H1 (cell line): Measurements from ENCODE around the gene NCCRP1. TPM values are rescaled to one million over a fixed set of nuclear protein-coding genes. Genes with fewer than 3 reads are reported as not detected.

Experiments used
- CTCF ChIA-PET: fragments of 300-600 bp; sonication (Branson Sonifier 250); formaldehyde crosslinking; loops from one replicate; lab custom pipeline; 2021; ENCODE audit not compliant: partially characterized antibody; lab: Charles Lee
- POLR2A ChIA-PET: fragments of 300-600 bp; sonication (Branson Sonifier 250); formaldehyde crosslinking; loops from one replicate; lab custom pipeline; 2021; ENCODE audit warnings: inconsistent platforms; ENCODE audit not compliant: partially characterized antibody; lab: Charles Lee
- DNase-seq, 2 experiments: peaks; one replicate each; pipeline versions ENCODE4 v3.0.0 to v3.0.0-alpha.2; 2010 to 2022; ENCODE audit warnings: low spot score in 2 of 2, low read depth in 1 of 2, mixed read lengths in 1 of 2
- FAIRE-seq: peaks from 2 replicates; lab custom pipeline; 2011; peaks lifted over from hg19 to GRCh38; lab: Jason Lieb, UNC
- H2AFZ ChIP-seq: 2 replicates; pipeline ENCODE4 v1.8.1; 2012; ENCODE audit warnings: low read length, inconsistent platforms
- H2AK5ac ChIP-seq: 2 replicates; pipeline ENCODE4 v1.6.1; 2013; ENCODE audit warnings: low read depth, low read length
- H2BK120ac ChIP-seq: replicated peaks from 2 replicates; pipeline ENCODE3; 2013; ENCODE audit warnings: low read depth, low read length, inconsistent platforms
- H2BK12ac ChIP-seq: 2 replicates; pipeline ENCODE4 v1.6.1; 2013; ENCODE audit warnings: low read depth, low read length
- H2BK15ac ChIP-seq: 2 replicates; pipeline ENCODE4 v1.6.1; 2013; ENCODE audit warnings: low read length
- H2BK20ac ChIP-seq: 2 replicates; pipeline ENCODE4 v1.6.1; 2013; ENCODE audit warnings: low read length
- H2BK5ac ChIP-seq: 2 replicates; pipeline ENCODE4 v1.6.1; 2013; ENCODE audit warnings: low read depth, low read length
- H3K14ac ChIP-seq: 2 replicates; pipeline ENCODE4 v1.6.1; 2013; ENCODE audit warnings: inconsistent platforms; ENCODE audit not compliant: insufficient read length
- H3K18ac ChIP-seq: 2 replicates; pipeline ENCODE4 v1.6.1; 2013; ENCODE audit warnings: low read length; ENCODE audit errors: extremely low read depth
- H3K23ac ChIP-seq: 2 replicates; pipeline ENCODE4 v1.6.1; 2013; ENCODE audit warnings: inconsistent platforms; ENCODE audit not compliant: insufficient read length
- H3K23me2 ChIP-seq: 2 replicates; pipeline ENCODE4 v1.6.1; 2013; ENCODE audit warnings: low read depth, low read length
- H3K27ac ChIP-seq: 2 replicates; pipeline ENCODE4 v1.6.1; 2011; ENCODE audit warnings: low read depth, low read length, inconsistent platforms
- H3K27me3 ChIP-seq, 4 experiments: replicated peaks in 1 of 4; 1 replicate in 1 of 4; 2 replicates in 3 of 4; pipeline versions ENCODE4 v1.6.1 to v1.8.1; 2011 to 2013; ENCODE audit warnings: low read length in 3 of 4, mild to moderate bottlenecking in 3 of 4, inconsistent platforms in 2 of 4, mixed read lengths in 2 of 4, moderate library complexity in 1 of 4; ENCODE audit not compliant: control insufficient read depth in 3 of 4, insufficient read depth in 3 of 4; ENCODE audit errors: extremely low read depth in 1 of 4
- H3K36me3 ChIP-seq, 4 experiments: 2 replicates each; pipeline versions ENCODE4 v1.6.1 to v1.8.1; 2011 to 2013; ENCODE audit warnings: mild to moderate bottlenecking in 4 of 4, low read length in 3 of 4, moderate library complexity in 2 of 4, control low read depth in 1 of 4, inconsistent platforms in 1 of 4; ENCODE audit not compliant: insufficient read depth in 4 of 4, control insufficient read depth in 2 of 4
- H3K4ac ChIP-seq: replicated peaks from 2 replicates; pipeline ENCODE3; 2013; ENCODE audit warnings: low read length, low read depth, mixed read lengths, inconsistent platforms; ENCODE audit not compliant: insufficient read length
- H3K4me1 ChIP-seq, 4 experiments: replicated peaks in 1 of 4; 1 replicate in 1 of 4; 2 replicates in 3 of 4; pipeline versions ENCODE4 v1.6.1 to v1.8.1; 2011 to 2013; ENCODE audit warnings: low read length in 3 of 4, inconsistent platforms in 2 of 4, mixed read lengths in 1 of 4; ENCODE audit not compliant: insufficient read depth in 4 of 4, control insufficient read depth in 3 of 4
- H3K4me2 ChIP-seq, 2 experiments: 2 replicates each; pipeline versions ENCODE4 v1.6.1 to v1.8.1; 2011 to 2013; ENCODE audit warnings: low read depth in 2 of 2, low read length in 2 of 2, control low read depth in 1 of 2, inconsistent platforms in 1 of 2, mild to moderate bottlenecking in 1 of 2; ENCODE audit not compliant: insufficient read depth in 1 of 2
- H3K4me3 ChIP-seq, 4 experiments: fragments of 200-600, 300-600 bp in 1 of 4; sonication (generic), shearing (Covaris generic), sonication (Bioruptor Twin) in 1 of 4; 2 replicates each; pipeline versions ENCODE4 v1.5.1 to v1.8.1; 2011 to 2016; ENCODE audit warnings: low read length in 4 of 4, low read depth in 3 of 4, control low read depth in 2 of 4, inconsistent platforms in 2 of 4, mild to moderate bottlenecking in 2 of 4, mixed read lengths in 1 of 4, moderate library complexity in 1 of 4; ENCODE audit not compliant: insufficient read depth in 2 of 4; ENCODE audit errors: extremely low read depth in 1 of 4
- H3K56ac ChIP-seq: replicated peaks from 2 replicates; pipeline ENCODE3; 2013; ENCODE audit warnings: low read depth, mild to moderate bottlenecking, mixed read lengths, low read length, inconsistent platforms; ENCODE audit not compliant: insufficient read length
- H3K79me1 ChIP-seq: 2 replicates; pipeline ENCODE4 v1.6.1; 2013; ENCODE audit warnings: low read depth, low read length, control low read depth
- H3K79me2 ChIP-seq, 2 experiments: 2 replicates each; pipeline versions ENCODE4 v1.6.1 to v1.8.1; 2012 to 2013; ENCODE audit warnings: low read length in 2 of 2, mild to moderate bottlenecking in 2 of 2, inconsistent platforms in 1 of 2; ENCODE audit not compliant: insufficient read depth in 2 of 2, control insufficient read depth in 1 of 2
- H3K9ac ChIP-seq, 4 experiments: replicated peaks in 1 of 4; 1 replicate in 1 of 4; 2 replicates in 3 of 4; pipeline versions ENCODE4 v1.6.1 to v1.8.1; 2011 to 2013; ENCODE audit warnings: low read depth in 3 of 4, low read length in 3 of 4, control low read depth in 2 of 4, mild to moderate bottlenecking in 2 of 4, moderate library complexity in 2 of 4, inconsistent platforms in 1 of 4; ENCODE audit errors: extremely low read depth in 1 of 4
- H3K9me3 ChIP-seq, 2 experiments: 2 replicates each; pipeline versions ENCODE4 v1.6.1 to v1.8.1; 2012 to 2013; ENCODE audit warnings: mild to moderate bottlenecking in 2 of 2, moderate library complexity in 2 of 2, control low read depth in 1 of 2, inconsistent platforms in 1 of 2, low read depth in 1 of 2, low read length in 1 of 2, mixed read lengths in 1 of 2; ENCODE audit not compliant: insufficient read depth in 2 of 2
- H4K20me1 ChIP-seq, 2 experiments: replicated peaks in 1 of 2; 2 replicates each; pipeline versions ENCODE3 to v1.8.1; 2011 to 2013; ENCODE audit warnings: inconsistent platforms in 2 of 2, low read length in 2 of 2, mild to moderate bottlenecking in 1 of 2; ENCODE audit not compliant: insufficient read depth in 2 of 2, control insufficient read depth in 1 of 2
- H4K5ac ChIP-seq: 2 replicates; pipeline ENCODE4 v1.6.1; 2013; ENCODE audit warnings: low read length, low read depth, mixed read lengths, inconsistent platforms; ENCODE audit not compliant: insufficient read length
- H4K8ac ChIP-seq: 2 replicates; pipeline ENCODE4 v1.8.0; 2013; ENCODE audit warnings: mild to moderate bottlenecking, moderate library complexity, low read length, inconsistent platforms; ENCODE audit not compliant: insufficient read depth; ENCODE audit errors: extremely low read depth
- H4K91ac ChIP-seq: replicated peaks from 2 replicates; pipeline ENCODE3; 2013; ENCODE audit warnings: low read length, mixed read lengths, inconsistent platforms; ENCODE audit not compliant: insufficient read length
- CREB1 ChIP-seq: IDR thresholded peaks from 2 replicates; pipeline ENCODE4 v1.6.1; 2012; ENCODE audit warnings: inconsistent platforms
- CTBP2 ChIP-seq: IDR thresholded peaks from 2 replicates; pipeline ENCODE4 v1.7.0; 2011; ENCODE audit warnings: borderline replicate concordance, mild to moderate bottlenecking, moderate library complexity, mixed read lengths, low read length; ENCODE audit not compliant: insufficient read depth, insufficient read length
- KDM1A ChIP-seq: fragments of 200-600, 300-600 bp; sonication (generic); IDR thresholded peaks from 2 replicates; pipeline ENCODE4 v1.7.1; 2016; ENCODE audit warnings: mild to moderate bottlenecking, low read length, borderline replicate concordance
- RAD21 ChIP-seq, 2 experiments: IDR thresholded peaks in 1 of 2; conservative IDR thresholded peaks in 1 of 2; 2 replicates each; pipeline ENCODE4 v1.6.1; 2011; ENCODE audit warnings: low read depth in 2 of 2, low read length in 2 of 2, improper control_type of control experiment in 1 of 2, inconsistent platforms in 1 of 2, mild to moderate bottlenecking in 1 of 2, moderate library complexity in 1 of 2
- TCF12 ChIP-seq: IDR thresholded peaks from 2 replicates; pipeline ENCODE4 v1.6.1; 2011; ENCODE audit warnings: low read depth, mild to moderate bottlenecking, low read length
- WGBS, 2 experiments: shearing (Covaris generic) in 1 of 2; methylation state at CpG; one replicate each; pipeline versions ENCODE4 v1.1.6 to v1.1.7; 2013 to 2015; ENCODE audit warnings: low lambda C conversion rate in 2 of 2, mixed read lengths in 2 of 2, inconsistent platforms in 1 of 2, low coverage in 1 of 2, missing lambda C conversion rate in 1 of 2; ENCODE audit not compliant: insufficient replicate concordance in 2 of 2, insufficient coverage in 1 of 2, insufficient read length in 1 of 2; ENCODE audit errors: extremely low coverage in 1 of 2, missing lambda C conversion rate in 1 of 2; 5-methylcytosine and 5-hydroxymethylcytosine counted together
- polyA plus RNA-seq, 7 experiments: library from polyadenylated mRNA; depleted of rRNA in 3 of 7; stranded (reverse) in 5 of 7; unstranded in 2 of 7; fragments of >200 nt in 5 of 7; fragments of 200-250 nt in 2 of 7; gene quantifications; 1 replicate in 5 of 7; 2 replicates in 1 of 7; 4 replicates in 1 of 7; pipeline versions ENCODE4 v1.2.1 to v1.2.3, GENCODE V29; 2011 to 2013; ENCODE audit warnings: missing spikeins in 2 of 7, mixed read lengths in 2 of 7
- total RNA-seq: library from RNA; stranded (reverse); fragmentation: NEBNext Ultra II Directional; extraction: Animal tissue kit (Norgen Biotek cat#: 25700); gene quantifications from 2 replicates; pipeline ENCODE4 v1.2.1, GENCODE V29; 2021

The NCCRP1 gene
- total and polyA plus RNA-seq, 2 of the 8 experiments (the other 6 are each of a cell fraction or from before 2014, with no cell fraction given): 2.8 to 7.9 TPM

DNA sequence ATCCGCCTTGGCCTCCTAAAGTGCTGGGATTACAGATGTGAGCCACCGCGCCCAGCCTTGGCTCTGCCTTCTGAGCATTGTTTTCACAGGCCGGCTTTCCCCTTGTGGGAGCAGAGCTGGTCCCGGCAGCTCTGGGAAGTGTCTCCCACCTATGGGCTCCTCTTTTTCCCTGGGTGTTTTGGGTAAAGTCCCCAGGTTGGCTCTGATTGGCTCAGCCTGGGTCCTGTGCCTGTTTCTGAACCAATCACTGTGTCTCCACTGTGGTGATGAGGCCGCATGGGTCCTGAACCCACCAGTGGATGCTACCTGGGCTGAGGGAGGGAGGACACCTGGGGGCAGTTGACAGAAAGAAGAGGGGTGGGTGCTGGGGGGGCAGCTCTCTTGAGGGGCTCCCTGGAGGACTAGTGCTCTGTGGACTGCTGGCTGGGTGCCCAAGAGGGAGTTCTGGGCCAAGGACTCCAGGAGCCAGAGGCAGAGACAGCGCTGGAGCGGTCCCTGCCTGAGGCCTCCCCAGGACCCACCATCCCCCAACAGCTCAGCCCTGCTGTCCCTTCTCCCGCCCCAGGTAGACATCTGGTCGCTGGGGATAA lies 19.6 kb upstream of the NCCRP1 start:
- Histone ChIP-seq H3K23ac (no peak overlapping the region), H2BK20ac (no peak overlapping the region), H2BK12ac (no peak overlapping the region), H4K20me1 (peaks cover 0 to 2% of the 10 kb centered on the region in 2 experiments), H3K18ac (no peak overlapping the region), H3K4ac (no peak overlapping the region), H3K14ac (no peak overlapping the region), H2AFZ (no peak overlapping the region)
- DNase-seq: no peak
- no peak for TF ChIP-seq CREB1
- TF ChIP-seq TCF12: no peak
- no peak for TF ChIP-seq RAD21 (IDR thresholded peaks at IDR 0.05 in 1 of 2, conservative IDR thresholded peaks at IDR 0.05 in 1 of 2; ENCODE audit: low read depth in 2 of 2, low read length in 2 of 2)
- TF ChIP-seq KDM1A: no peak
- TF ChIP-seq CTBP2: no peak
- TF ChIP-seq, all 59 proteins: peak for 0
- ChIA-PET POLR2A (interaction anchor here (1.5 kb wide), 2 partner anchors 11 to 50 kb away, joined by 4 to 5 read pairs; no protein-coding TSS in a partner anchor), CTCF (interaction anchor here (1.1 to 5.1 kb wide), 5 partner anchors 11 to 64 kb away, joined by 3 to 33 read pairs (median 6); no protein-coding TSS in a partner anchor)
- Histone ChIP-seq H3K4me1 (no peaks in the 10 kb centered on the region), H4K5ac (no peak overlapping the region), H3K36me3 (peaks cover 0 to 33% (median 7%) of the 10 kb centered on the region in 4 experiments; a peak in 3 of 8 replicates), H3K27me3 (no peaks in the 10 kb centered on the region), H2BK5ac (no peak overlapping the region), H3K79me1 (no peaks in the 10 kb centered on the region), H4K8ac (no peak overlapping the region; the same call in 1 of the 2 replicates), H3K23me2 (no peaks in the 10 kb centered on the region), H3K56ac (no peak overlapping the region), H4K91ac (no peak overlapping the region), H2AK5ac (no peak overlapping the region), H2BK120ac (no peak overlapping the region), H3K79me2 (no peaks in the 10 kb centered on the region), H3K9ac (no peak overlapping the region), H3K4me3 (no peak overlapping the region), H3K9me3 (no peaks in the 10 kb centered on the region), H3K27ac (no peak overlapping the region), H3K4me2 (no peak overlapping the region), H2BK15ac (no peak overlapping the region)
- no peak for FAIRE-seq
- WGBS, 2 experiments: 89% methylated on average over 8 of the region's 10 CpGs; no CpG with 5 or more reads in 1 of the 2 experiments
